Renal cortical epithelial cell (primary cell): ENCODE data around the gene RGL4. TPM values are rescaled to one million over a fixed set of nuclear protein-coding genes. Genes with fewer than 3 reads are reported as not detected.

ENCODE experiments used
- DNase-seq: peaks from one replicate; pipeline ENCODE4 v3.0.0-alpha.2; 2011; ENCODE audit warnings: low read depth
- total RNA-seq: library from RNA; depleted of rRNA; stranded (reverse); fragments of >200 nt; gene quantifications from 2 replicates; pipeline ENCODE4 v1.2.3, GENCODE V29; 2014

The RGL4 gene
- total RNA-seq, 1 donor from 2014 or later: not detected

- no peak for DNase-seq
Measured at GRCh38 chr22:23742505-23743264, 51.9 kb downstream of the RGL4 start.

DNA sequence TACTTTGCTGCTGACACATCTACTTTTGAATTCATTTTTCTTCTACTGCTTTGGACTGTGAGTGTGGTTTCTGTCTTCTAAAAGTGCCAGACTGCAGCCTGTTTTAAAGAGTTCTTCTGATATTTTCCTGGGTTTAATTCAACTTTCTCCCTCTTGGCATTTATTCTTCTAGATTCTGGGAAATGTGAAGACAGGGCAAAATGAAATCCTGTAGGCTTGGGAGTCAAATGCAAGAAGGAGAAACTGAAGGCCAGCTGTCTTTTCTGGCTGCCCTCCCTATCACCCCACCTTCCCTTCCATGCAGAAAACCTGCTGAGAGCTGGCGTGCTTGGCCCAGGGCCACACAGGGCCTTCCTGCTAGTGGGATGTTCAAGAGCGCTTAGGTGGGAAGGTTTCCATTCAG is 52.5 kb downstream of the RGL4 start:
- DNase-seq: no peak

DNA sequence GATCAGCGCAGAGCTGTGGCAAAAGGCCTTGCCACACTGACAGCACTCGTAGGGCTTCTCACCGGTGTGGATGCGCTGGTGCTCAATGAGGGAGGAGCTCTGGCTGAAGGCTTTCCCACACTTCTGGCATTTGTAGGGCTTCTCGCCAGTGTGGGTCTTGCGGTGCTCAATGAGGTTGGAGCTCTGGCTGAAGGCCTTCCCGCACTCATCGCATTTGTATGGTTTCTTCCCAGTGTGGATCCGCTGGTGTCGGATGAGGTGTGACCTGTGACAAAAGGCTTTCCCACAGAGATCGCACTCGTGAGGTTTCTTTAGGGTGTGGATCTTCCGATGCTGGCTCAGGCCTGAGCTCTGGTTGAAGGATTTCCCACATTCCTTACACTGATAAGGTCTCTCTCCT is 53.2 kb downstream of the RGL4 start:
- no peak for DNase-seq

- no peak for DNase-seq
Measured at GRCh38 chr22:23744485-23744884, 53.7 kb downstream of the RGL4 start.

- DNase-seq: no peak
Measured at GRCh38 chr22:23745791-23746190, 55.0 kb downstream of the RGL4 start.

Other genes starting within 250 kb of the RGL4 start
- gene IGLL1, start 110.7 kb upstream of the RGL4 start, total RNA-seq: not detected in 2 replicates
- 0.35 TPM in 1 of 2 replicates, not detected in the other for gene DRICH1, start 58.7 kb upstream of the RGL4 start, total RNA-seq
- gene ZNF70, start 60.1 kb downstream of the RGL4 start, total RNA-seq: 0.87 and 4.3 TPM in 2 replicates
- gene VPREB3, start 63.4 kb downstream of the RGL4 start, total RNA-seq: not detected in 2 replicates
- not detected in 2 replicates for gene C22orf15, start 72.0 kb downstream of the RGL4 start, total RNA-seq
- gene CHCHD10, start 77.0 kb downstream of the RGL4 start, total RNA-seq: 0.69 and 8.3 TPM in 2 replicates
- 8.4 and 12.3 TPM in 2 replicates for gene MMP11, start 81.8 kb downstream of the RGL4 start, total RNA-seq
- gene SMARCB1, start 96.0 kb downstream of the RGL4 start, total RNA-seq: 35.2 and 83.7 TPM in 2 replicates
- gene DERL3, start 148.0 kb downstream of the RGL4 start, total RNA-seq: 0.17 and 0.30 TPM in 2 replicates
- gene SLC2A11, start 166.9 kb downstream of the RGL4 start, total RNA-seq: 18.2 and 22.8 TPM in 2 replicates
- 213 and 324 TPM in 2 replicates for gene MIF, start 203.4 kb downstream of the RGL4 start, total RNA-seq